ENCODE results near the gene SPANXD.
"Not testable (repeated sequence)": the region's sequence is repeated elsewhere in the genome, so short reads cannot be mapped to it uniquely, and the experiment has no call there.

The SPANXD gene

GRCh38 chrX:141698639-141699038, at the start of gene SPANXD:
TSS of gene SPANXD (minus strand) at chrX:141698739. CDS start at chrX:141698405, 334 bp downstream.
- not testable (repeated sequence) for ATAC-seq, DNase-seq

GRCh38 chrX:141742666-141743065, 44.1 kb upstream of the SPANXD start:
- ATAC-seq = no peak
- DNase-seq = no peak

GRCh38 chrX:141736656-141737055, 38.1 kb upstream of the SPANXD start:
- ATAC-seq (no peak), DNase-seq (no peak)

GRCh38 chrX:141733371-141733770, 34.8 kb upstream of the SPANXD start:
- ATAC-seq = no peak
- no peak for DNase-seq

GRCh38 chrX:141732031-141732430, 33.5 kb upstream of the SPANXD start:
- no peak for ATAC-seq
- no peak for DNase-seq

- no peak for DNase-seq
- no peak for ATAC-seq
Measured at GRCh38 chrX:141724186-141724585, 25.6 kb upstream of the SPANXD start.

GRCh38 chrX:141714680-141715079, 16.1 kb upstream of the SPANXD start:
- ATAC-seq (no peak), DNase-seq (no peak)

- ATAC-seq = no peak
- no peak for DNase-seq
Measured at GRCh38 chrX:141701072-141701471, 2.5 kb upstream of the SPANXD start.

GRCh38 chrX:141673946-141674345, 24.6 kb downstream of the SPANXD start:
- ATAC-seq = no peak
- no peak for DNase-seq

GRCh38 chrX:141669689-141670088, 28.9 kb downstream of the SPANXD start:
- ATAC-seq (no peak), DNase-seq (no peak)

GRCh38 chrX:141668371-141668770, 30.2 kb downstream of the SPANXD start:
- no peak for DNase-seq
- ATAC-seq = no peak

- ATAC-seq = no peak
- no peak for DNase-seq
Measured at GRCh38 chrX:141662781-141663180, 35.8 kb downstream of the SPANXD start.

GRCh38 chrX:141652286-141652685, 46.3 kb downstream of the SPANXD start:
- no peak for DNase-seq
- ATAC-seq = no peak
